LoVo (cell line): ENCODE measurements around the gene ACOT13.
A peak's percentile ranks its signal among the peaks of the same experiment; 100 is the strongest.
"Not testable (repeated sequence)": the region's sequence is repeated elsewhere in the genome, so short reads cannot be mapped to it uniquely, and the experiment has no call there.

Experiments
- DNase-seq: peaks from one replicate; pipeline ENCODE4 v3.0.0-alpha.2; 2016; ENCODE audit warnings: low spot score

Gene ACOT13

DNA sequence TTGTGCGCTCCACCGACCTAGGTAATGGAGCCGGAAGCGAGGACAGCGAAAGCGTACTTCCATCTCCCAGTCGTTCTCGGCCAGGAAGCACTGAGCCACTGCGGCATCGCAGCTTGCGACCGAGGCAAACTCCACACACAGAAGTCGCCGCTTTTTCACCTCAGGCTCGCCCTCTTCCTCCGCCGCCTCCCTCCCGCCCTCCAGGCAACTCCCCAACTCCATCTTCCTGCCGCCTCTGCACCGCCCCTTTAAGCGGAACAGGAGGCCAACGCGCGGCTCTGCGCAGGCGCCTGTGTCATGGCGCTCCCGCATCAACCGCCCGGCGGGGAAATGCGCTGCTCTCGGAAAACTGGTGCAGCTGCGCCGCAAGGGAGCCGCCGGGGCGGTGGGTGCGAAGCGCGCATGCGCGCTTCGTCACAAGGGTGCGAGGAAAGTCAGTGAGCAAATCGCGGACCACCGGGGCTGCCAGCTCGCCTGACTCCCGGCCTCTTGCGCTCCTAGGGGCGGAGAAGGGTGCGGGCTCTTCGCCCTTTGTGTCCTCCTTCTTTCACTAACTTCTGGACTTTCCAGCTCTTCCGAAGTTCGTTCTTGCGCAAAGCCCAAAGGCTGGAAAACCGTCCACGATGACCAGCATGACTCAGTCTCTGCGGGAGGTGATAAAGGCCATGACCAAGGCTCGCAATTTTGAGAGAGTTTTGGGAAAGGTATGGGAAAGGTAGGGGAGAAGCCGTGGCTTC is at the start of gene ACOT13, which contains the start of gene TDP2:
Gene ACOT13 (plus strand): TSS at position 437 of the 737 bp plus-strand sequence. CDS start 187 bp downstream, at position 624.
Gene TDP2 (minus strand): TSS at position 259 of the 737 bp plus-strand sequence. CDS start 37 bp downstream, at position 222.
- peak; percentile 96 for DNase-seq

DNA sequence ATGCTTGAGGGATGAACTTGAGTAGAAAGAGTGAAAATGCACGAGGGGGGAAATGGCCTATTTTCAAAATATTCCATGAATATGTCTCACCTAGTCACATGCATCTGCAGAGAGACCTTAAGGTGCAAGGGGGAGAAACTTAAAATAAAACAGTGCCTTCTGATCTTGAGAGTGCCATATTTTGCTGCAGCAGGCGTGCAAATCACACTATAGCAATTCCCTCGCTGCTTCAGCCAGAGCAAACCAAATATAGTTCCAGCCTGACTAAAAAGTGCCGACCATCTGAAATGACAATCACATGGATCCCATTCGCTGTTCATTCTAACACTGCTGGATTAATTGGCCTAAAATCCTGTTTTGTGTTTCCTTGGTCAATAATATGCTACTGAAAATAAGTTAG is 47.2 kb upstream of the ACOT13 start:
- no peak for DNase-seq

DNA sequence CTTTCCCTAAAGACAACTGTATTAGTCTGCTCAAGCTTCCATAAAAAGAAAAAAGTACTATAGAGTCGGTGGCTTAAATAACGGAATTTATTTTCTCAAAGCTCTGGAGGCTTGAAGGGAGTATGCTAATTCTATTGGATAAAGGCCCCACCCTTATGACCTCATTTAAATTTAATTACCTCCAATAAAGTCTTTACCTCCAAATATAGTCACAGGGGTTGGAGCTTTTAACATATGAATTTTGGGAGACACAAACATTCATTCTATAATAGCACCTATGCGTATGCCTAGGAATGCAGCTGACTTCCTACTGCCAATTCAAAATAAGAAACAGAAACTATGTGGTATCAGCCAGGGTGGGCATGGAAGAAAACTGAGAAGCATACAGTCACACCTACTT is 46.2 kb upstream of the ACOT13 start:
- DNase-seq = no peak

DNA sequence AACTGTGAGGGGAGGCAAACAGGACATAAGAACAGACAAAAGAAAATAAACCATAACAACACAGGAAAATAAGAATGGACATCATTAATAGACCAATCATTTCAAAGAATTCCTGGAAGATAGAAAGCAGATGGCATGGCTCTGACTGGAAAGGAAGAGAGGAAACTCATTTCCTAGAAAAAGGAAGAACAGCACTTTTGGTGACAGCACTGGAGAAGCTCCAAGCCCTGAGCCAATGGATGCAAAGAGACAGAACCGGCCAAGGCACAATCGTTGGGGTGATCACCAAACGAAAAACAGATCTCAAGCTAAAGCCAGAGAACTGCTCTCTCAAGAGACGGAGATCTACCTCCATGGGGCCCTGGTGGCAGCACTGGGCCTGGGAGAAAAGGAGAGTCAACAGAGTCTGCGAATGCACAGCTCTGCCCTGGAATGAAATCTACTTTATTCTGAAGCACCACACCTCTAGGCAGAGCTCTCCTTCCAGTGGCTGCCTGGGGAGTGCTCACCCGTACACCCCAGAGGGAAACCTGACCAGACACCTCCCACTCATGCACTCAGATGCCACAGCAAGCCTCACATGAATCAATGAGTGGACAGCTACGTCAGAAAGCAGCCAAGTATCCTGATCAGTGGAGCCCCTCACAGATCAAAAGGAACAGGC is 45.1 kb upstream of the ACOT13 start:
- DNase-seq = no peak

DNA sequence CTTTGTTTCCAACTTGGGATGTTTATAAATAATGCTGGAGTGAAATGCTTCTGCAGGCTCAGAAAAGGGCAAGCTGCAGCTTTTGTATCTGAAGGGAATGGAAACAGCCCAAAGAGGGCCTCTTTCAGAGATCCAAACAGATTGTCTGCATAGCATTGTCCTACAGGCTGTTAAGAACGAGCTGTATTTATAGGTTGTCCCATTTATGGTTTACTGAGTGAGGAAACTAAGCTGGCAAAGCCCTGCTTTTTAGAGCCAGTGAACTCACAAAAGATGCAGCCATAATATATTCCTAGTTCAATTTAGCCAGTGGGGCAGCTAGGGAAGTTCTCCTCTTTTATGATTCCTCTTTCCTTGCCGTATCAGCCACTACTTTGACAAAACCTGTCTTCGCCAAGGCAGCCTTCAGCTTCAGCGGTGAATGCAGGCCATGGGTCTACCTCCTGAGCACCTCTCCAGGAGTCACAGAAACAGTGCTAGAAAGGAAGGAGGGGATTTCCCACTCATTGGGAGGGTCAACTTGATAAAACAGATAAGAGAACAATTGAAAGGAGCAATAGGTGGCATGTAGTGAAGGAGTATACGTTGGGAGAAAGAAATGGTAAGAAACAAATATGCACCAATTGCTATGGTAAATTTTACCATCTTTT is 35.9 kb upstream of the ACOT13 start:
- DNase-seq = no peak

DNA sequence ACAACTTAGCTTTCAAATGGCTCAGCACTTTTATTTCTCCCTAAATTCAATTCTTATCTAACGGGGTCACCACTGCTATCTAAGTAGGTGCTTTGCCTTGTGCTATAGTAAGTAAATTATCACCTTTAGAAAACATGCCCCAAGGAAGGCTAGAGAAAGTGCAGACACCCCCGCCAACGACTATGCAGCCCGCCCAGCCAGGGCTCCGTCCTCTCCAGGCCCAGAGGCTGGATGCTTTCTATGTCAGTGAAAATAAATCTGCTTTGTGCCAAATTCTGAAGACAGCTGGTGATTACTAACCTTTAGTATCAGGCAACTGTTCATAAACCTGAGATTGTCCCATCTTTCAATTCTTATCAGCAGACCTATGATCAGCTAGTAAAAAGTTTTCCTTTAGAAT is 35.2 kb upstream of the ACOT13 start:
- DNase-seq = no peak

DNA sequence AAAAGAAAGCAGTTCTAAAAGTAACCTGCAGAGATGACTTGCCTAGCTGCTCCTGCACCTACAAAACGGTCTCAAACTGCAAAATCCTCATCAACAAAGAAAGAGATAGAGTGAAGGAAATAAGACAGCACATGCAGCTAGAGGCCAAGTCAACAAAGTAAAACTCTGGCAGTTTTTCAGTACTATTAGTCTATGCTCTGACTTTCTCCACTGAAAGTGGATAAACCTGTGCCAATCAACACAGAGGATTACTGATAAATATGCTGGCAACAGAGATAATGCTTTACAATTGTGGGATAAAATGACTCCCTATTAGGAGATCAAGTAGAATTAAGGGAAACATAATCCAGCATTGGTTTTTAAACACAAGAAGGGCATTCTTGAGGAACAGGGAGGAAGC is 34.3 kb upstream of the ACOT13 start:
- DNase-seq = no peak

DNA sequence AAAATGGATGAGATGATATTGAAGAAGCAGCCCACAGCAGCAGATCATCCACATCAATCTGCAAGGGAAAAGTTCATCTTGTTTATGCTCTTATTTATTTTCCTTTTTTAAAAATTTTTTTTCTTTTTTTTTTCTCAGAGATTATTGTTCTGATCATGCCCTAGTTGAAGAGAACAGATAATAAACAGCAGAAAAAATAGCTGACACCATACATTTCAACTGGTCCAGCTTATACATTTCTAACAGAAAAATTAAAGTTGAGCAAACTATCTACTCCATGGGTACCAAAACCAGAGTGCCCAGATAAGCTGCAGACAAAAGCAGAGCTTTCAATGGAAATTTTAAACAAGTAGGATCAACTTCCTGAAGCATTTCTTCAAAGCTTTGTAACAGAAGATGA is 30.2 kb upstream of the ACOT13 start:
- no peak for DNase-seq

DNA sequence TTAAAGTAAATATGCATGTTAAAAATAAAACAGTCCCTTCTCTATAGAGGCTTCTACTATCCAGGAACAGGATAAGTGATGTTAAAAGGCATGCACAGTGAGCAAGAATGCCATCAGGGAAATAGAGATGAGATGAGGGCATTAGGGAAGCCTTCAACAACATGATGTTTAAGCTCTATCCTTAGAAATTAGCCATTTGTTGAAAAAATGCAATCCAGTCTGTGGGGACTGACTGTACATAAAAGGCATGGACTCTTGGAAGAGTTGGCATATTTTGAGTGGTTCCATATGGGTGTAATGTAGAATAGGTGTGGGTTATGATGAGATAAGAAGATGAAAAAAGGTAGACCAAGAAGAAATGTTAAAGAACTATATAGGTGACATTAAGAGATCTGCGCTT is 26.7 kb upstream of the ACOT13 start:
- no peak for DNase-seq

DNA sequence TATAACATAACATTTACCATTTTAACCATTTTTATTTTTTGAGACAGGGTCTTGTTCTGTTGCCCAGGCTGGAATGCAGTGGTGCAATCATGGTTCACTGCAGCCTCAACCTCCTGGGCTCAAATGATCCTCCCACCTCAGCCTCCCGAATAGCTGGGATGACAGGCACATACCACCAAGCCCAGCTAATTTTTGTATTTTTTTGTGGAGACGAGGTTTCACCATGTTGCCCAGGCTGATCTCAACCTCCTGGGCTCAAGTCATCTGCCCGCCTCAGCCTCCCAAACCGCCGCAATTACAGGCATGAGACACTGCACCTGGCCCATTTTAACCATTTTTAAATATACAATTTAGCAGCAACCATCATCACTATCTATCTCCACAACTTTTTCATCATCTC is 26.2 kb upstream of the ACOT13 start:
- DNase-seq = not testable (repeated sequence)

DNA sequence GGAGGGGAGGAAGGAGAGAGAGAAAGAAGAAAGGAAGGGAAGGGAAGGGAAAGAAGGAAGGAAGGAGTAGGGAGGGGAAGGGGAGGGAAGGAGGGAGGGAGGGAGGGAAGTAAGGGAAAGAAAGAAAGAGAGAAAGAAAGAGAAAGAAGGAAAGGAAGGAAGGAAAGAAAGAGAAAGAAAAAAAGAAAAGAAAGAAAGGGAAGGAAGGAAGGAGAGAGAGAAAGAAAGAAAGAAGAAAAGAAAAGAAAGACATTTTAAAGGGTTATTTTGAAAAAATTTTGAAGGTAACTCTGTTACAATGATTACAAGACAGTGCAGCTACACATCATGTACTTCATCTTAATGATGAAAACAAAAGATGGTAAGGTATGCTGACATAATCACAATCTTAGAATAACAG is 24.8 kb upstream of the ACOT13 start:
- no peak for DNase-seq

DNA sequence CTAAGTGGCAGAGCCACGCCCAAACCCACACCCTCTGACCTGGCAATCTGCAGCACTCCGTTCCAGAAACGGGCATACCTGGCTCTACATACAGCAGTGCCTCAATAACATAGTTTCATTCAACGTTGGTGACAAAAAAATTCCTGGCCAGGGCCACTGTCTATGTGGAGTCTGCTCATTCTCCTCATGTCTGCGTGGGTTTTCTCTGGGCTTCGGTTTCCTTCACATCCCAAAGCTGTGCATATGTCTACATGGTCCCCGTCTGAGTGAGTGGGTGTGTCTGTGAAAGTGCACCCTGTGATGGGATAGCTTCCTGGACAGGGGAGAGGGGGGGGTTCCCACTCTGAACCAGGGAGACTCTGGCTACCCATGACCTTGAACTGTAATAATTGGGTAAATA is 23.0 kb upstream of the ACOT13 start:
- peak; percentile 12 for DNase-seq

DNA sequence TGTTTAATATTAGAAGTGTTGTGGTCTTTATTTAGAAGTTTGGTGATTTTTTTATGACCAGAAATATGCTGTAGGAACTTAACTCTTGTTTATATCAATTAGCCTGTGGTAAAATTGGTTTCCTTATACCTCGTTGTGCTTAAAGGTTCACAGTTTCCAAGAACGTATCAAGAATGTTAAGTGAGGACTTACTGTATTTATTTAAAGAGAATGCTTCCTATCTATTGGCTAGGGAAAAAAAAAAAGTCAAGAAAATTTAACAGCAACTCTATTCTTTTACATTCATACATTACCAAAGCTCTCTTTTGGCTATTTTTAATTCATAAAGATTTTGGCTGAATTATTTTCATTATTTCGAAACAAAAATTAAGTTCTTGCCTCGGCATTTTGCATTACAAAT is 22.5 kb upstream of the ACOT13 start:
- no peak for DNase-seq

DNA sequence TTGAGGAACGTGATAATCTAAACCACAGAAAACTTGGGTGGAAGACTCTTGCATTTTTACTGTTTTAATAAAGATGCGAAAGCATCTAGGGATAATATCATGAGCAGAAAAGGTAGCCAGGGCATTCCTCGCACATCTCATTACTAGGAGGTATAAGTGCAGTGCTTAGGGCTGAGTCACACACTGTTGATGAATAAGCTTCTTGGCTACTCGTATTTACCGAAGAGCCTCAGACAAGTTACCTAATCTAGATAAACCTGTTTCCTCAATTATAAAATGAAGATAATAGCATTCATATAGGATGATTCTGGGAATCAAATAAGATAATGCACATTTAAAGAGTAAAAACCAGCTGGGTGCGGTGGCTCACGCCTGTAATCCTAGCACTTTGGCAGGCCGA is 20.1 kb upstream of the ACOT13 start:
- DNase-seq = no peak

DNA sequence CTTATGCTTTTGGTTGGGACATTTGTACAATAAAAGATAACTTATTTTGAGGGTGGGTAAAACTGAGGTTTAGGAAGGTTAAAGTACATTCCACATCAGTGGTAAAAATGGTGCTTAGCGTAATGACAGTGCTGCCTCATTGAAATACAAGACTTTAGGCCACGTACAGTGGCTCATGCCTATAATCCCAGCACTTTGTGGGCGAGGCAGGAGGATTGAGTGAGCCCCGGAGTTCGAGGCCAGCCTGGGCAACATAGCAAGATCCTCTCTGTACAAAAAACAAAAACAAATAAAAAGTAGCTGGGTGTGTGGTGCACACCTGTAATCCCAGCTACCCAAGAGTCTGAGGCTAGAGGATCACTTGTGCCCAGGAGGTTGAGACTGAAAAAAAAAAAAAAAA is 18.6 kb upstream of the ACOT13 start:
- DNase-seq = no peak

DNA sequence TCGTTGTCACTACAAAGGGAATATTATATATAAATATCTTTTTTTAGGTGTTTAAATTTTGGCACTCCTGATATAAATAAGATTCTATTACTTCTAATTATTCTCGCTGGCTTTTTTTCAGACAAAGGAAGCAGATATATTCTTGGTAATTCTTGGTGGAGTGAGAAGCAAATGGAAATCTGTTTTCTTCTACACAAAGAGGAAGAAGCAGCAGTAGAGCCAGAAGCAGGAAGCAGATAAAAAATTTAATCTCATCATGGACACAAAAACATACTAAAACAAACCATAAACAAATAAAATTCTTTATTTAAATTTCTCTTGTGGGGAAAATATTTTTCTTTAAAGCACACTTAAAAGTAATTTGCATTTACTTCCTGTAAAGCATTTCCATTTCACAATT is 17.2 kb upstream of the ACOT13 start:
- no peak for DNase-seq

DNA sequence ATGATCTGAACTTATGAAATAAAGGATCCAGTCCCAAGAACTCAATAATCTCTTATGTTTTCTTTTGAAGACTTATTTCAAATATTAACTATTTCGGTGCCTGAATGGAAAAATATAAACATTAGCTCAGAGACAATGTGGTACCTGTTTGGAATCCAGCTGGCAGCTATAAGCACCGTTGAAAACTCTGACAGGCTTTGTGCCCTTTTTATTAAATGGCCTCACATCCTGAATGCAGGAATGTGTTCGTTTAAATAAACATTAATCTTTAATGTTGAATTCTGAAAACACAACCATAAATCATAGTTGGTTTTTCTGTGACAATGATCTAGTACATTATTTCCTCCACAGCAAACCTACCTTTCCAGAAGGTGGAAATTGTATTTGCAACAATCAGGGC is 16.5 kb upstream of the ACOT13 start:
- DNase-seq = no peak

DNA sequence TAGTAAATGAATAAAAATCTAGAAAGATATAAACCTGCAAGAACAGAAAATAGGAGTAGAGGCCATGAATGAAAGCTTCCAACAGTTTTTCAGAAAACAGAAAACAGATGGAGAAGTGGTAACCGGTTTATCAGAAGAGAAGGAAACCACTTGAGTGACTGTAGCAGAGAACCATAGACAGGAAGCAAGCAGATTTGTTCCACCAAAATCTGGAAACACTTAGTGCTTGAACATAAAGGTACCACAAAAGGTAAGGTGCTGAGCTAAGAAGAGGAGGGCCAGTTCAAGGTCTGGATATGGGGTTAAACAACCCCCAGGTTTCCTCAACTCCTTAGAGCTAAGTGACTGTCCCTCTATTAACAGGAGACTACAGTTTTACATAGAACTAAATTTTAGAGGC is 11.7 kb upstream of the ACOT13 start:
- DNase-seq = no peak

DNA sequence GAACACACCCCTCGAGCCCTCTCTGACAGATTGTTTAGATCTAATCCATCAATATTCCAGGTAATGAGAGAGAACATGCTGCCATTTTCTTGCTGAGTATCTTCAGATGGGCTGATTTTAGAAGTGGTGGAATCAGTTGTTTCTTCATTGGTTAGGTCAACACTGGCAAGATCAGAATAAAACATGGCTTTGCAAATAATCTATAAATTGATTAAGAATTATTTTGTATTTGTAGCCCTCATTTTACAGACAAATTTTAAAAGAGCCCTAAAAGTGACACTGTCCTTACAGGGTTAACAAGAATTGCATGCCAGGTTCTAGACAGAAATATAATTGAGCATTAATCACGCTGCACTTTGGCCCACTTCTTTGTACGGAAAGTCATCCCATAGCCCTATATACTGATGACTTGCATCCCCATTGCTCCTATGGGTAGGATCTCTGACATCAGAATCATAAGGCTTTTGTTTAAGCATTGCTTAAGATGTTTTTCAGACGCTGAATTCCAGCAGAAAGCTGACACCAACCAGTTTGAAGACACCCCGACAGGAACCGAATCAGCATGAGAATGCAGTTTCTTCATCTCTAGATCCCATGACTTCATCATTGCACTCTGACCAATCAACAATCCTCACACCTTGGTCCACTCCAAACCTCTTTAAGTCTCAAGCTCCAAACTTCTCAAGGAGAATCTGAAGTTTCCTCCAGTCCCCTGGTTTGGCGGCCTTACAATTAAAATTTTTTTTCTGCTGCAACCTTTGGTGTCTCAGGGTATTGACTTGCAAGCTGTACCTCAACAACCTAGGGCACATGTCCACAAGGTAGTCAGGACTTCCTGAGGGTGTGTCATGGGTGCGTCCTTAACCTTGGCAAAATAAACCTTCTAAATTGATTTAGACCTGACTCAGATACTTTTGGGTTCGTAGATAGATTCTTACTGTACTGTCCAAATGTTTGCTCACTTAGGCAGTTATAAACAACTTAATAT is 8.0 kb upstream of the ACOT13 start:
- DNase-seq = no peak

DNA sequence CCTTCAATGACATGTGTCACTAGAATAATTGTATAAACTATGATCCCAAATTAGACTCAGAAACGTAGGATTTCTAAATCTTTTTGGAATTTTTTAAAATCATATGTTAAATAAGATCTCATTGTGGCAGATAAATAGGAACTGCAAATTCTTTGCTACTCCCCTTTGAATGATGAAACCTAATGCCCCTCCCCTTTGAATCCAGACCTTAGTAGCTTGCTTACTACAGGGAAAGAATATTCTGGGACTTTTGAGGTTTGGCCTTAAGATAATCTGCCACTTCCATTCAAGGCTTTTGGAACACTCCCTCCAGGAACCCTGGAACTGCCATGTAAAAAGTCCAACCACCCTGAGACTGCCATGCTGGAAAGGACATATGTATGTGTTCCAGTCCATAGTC is 7.3 kb upstream of the ACOT13 start:
- no peak for DNase-seq

DNA sequence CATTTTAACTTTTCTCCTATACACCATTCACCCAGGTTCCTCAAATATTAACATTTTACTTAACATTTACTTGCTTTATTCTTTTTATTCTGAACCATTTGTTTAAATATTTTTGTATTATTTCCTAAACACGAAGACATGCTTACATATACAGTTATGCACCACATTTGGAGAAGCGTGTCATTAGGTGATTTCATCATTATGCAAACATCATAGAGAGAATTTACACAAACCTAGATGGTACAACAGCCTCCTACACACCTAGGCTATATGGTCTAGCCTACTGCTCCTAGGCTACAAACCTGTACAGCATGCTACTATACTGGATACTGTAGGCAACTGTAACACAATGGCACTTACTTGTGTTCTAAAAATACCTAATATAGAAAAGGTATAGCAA is 6.8 kb upstream of the ACOT13 start:
- no peak for DNase-seq

DNA sequence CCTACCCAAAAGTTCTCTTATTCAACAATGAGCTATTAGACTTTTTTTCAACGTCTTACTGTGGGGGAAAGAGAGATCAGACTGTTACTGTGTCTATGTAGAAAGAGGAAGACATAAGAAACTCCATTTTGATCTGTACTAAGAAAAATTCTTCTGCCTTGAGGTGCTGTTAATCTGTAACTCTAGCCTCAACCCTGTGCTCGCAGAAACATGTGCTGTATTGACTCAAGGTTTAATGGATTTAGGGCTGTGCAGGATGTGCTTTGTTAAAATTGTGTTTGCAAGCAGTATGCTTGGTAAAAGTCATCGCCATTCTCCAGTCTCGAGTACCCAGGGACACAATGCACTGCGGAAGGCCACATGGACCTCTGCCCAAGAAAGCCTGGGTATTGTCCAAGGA is 5.1 kb upstream of the ACOT13 start:
- not testable (repeated sequence) for DNase-seq
